MM.1S (cell line): ENCODE measurements around the gene EVI5.

Experiments
- DNase-seq: peaks from one replicate; pipeline ENCODE4 v3.0.0-alpha.2; 2015
- H2AFZ ChIP-seq: fragments of 300-600 bp; sonication (generic); 2 replicates; pipeline ENCODE4 v1.6.0; 2016; ENCODE audit warnings: antibody characterized with exemption, low read length
- H3F3A ChIP-seq: fragments of 300-600 bp; sonication (generic); 2 replicates; pipeline ENCODE4 v1.6.1; 2016; ENCODE audit warnings: mild to moderate bottlenecking, antibody characterized with exemption, low read length, moderate library complexity, mixed read lengths; ENCODE audit not compliant: insufficient read depth
- H3K27ac ChIP-seq: fragments of 300-600 bp; sonication (generic); 2 replicates; pipeline ENCODE4 v1.5.1; 2016; ENCODE audit warnings: mild to moderate bottlenecking, low read length
- H3K27me3 ChIP-seq: fragments of 300-600 bp; sonication (generic); replicated peaks from 2 replicates; pipeline ENCODE4 v1.6.0; 2016; ENCODE audit warnings: low read length; ENCODE audit not compliant: insufficient read depth
- H3K36me3 ChIP-seq: fragments of 300-600 bp; sonication (generic); replicated peaks from 2 replicates; pipeline ENCODE4 v1.6.1; 2016; ENCODE audit warnings: mild to moderate bottlenecking, low read length, mixed read lengths; ENCODE audit not compliant: insufficient read depth
- H3K4me1 ChIP-seq: fragments of 300-600 bp; sonication (generic); 2 replicates; pipeline ENCODE4 v1.6.1; 2016; ENCODE audit warnings: low read length, mixed read lengths
- H3K4me2 ChIP-seq: fragments of 300-600 bp; sonication (generic); 2 replicates; pipeline ENCODE4 v1.6.0; 2016; ENCODE audit warnings: low read depth, low read length
- H3K4me3 ChIP-seq: fragments of 300-600 bp; sonication (generic); 2 replicates; pipeline ENCODE4 v1.5.1; 2016; ENCODE audit warnings: low read length, mixed read lengths
- H3K79me2 ChIP-seq: fragments of 300-600 bp; sonication (generic); 2 replicates; pipeline ENCODE4 v1.6.1; 2016; ENCODE audit warnings: mixed run types, low read length, mixed read lengths
- H3K9ac ChIP-seq: fragments of 300-600 bp; sonication (generic); 2 replicates; pipeline ENCODE4 v1.6.1; 2016; ENCODE audit warnings: low read length, mixed read lengths
- H3K9me2 ChIP-seq: fragments of 300-600 bp; sonication (generic); replicated peaks from 2 replicates; pipeline ENCODE4 v1.6.1; 2016; ENCODE audit warnings: mild to moderate bottlenecking, low read length, mixed read lengths; ENCODE audit not compliant: insufficient read depth
- H3K9me3 ChIP-seq: fragments of 300-600 bp; sonication (generic); replicated peaks from 2 replicates; pipeline ENCODE4 v1.6.1; 2016; ENCODE audit warnings: mild to moderate bottlenecking, low read length, mixed read lengths; ENCODE audit not compliant: insufficient read depth
- H4K20me1 ChIP-seq: fragments of 300-600 bp; sonication (generic); 2 replicates; pipeline ENCODE4 v1.6.1; 2016; ENCODE audit warnings: mild to moderate bottlenecking, low read length, moderate library complexity, mixed read lengths; ENCODE audit not compliant: insufficient read depth
- EZH2 ChIP-seq: fragments of 300-600 bp; sonication (generic); optimal IDR thresholded peaks from 2 replicates; pipeline ENCODE3; 2017; ENCODE audit warnings: low read depth, mild to moderate bottlenecking, antibody characterized with exemption, low read length, mixed read lengths
- EZH2phosphoT487 ChIP-seq: fragments of 300-600 bp; sonication (generic); IDR thresholded peaks from 2 replicates; pipeline ENCODE4 v1.6.1; 2018; ENCODE audit warnings: antibody characterized with exemption, low read length
- TF ChIP-seq, protein P1 (sequence below): fragments of 300-600 bp; sonication (generic); IDR thresholded peaks from 2 replicates; pipeline ENCODE4 v1.5.1; 2016; ENCODE audit warnings: antibody characterized with exemption, low read length, mixed read lengths

Gene EVI5

DNA sequence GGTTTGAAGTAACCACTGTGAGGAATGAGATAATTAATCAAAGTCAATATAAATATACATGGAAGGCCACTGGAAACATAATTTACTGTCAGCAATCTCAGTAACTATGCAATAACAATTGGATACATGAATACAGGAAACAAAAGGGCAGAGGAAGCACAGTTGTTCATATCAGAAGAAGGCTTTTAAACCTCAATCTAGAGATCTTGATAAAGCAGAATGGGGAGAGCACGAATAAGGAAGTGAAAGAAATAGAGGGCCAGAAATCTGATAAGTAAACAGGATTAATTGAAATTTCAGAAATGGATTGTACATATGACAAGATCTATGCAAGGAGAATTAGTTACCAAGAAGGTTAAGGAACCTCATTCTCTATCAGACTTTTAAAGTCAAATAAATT is 93.0 kb downstream of the EVI5 start:
- Histone ChIP-seq H4K20me1 (no peaks in the 10 kb centered on the region), H3K9ac (no peak overlapping the region), H3K79me2 (no peaks in the 10 kb centered on the region), H2AFZ (no peak overlapping the region), H3K4me2 (no peak overlapping the region), H3F3A (no peaks in the 10 kb centered on the region), H3K4me3 (no peak overlapping the region), H3K36me3 (no peaks in the 10 kb centered on the region), H3K27ac (no peak overlapping the region), H3K27me3 (no peaks in the 10 kb centered on the region), H3K9me3 (no peaks in the 10 kb centered on the region), H3K4me1 (no peaks in the 10 kb centered on the region), H3K9me2 (no peaks in the 10 kb centered on the region)
- no peak for DNase-seq
- no peak for TF ChIP-seq EZH2
- TF ChIP-seq EZH2phosphoT487, result no peak
- TF ChIP-seq, protein P1, sequence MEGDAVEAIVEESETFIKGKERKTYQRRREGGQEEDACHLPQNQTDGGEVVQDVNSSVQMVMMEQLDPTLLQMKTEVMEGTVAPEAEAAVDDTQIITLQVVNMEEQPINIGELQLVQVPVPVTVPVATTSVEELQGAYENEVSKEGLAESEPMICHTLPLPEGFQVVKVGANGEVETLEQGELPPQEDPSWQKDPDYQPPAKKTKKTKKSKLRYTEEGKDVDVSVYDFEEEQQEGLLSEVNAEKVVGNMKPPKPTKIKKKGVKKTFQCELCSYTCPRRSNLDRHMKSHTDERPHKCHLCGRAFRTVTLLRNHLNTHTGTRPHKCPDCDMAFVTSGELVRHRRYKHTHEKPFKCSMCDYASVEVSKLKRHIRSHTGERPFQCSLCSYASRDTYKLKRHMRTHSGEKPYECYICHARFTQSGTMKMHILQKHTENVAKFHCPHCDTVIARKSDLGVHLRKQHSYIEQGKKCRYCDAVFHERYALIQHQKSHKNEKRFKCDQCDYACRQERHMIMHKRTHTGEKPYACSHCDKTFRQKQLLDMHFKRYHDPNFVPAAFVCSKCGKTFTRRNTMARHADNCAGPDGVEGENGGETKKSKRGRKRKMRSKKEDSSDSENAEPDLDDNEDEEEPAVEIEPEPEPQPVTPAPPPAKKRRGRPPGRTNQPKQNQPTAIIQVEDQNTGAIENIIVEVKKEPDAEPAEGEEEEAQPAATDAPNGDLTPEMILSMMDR, result no peak

DNA sequence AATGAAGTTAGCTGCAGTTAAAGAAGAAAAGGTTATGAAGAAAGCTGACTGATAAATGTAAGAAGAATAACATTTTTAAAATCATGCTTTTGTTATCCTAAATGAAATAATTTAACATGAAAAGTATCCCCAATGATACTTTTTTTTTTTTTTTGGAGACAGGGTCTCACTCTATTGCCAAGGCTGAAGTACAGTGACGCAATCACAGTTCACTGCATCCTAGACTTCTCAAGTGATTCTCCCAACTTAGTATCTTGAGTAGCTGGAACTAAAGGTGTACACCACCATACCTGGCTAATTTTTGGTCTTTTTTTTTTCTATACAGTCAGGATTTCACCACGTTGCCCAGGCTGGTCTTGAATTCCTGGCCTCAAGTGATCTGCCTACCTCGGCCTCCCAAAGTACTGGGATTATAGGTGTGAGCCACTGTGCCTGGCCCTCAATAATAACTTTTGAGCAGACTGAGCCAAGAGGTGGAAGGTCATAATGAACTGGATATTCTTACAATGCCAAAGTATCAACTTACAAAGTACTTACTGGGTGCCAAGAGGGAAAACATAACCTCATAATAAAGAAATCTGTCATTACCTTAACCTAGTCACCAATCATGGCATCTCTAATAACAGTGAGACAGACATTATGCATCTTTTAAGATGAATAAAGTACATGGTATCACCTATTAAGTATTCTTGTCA is 94.5 kb downstream of the EVI5 start:
- no peaks in the 10 kb centered on the region for H3K79me2 ChIP-seq
- H3K9me2 ChIP-seq, result no peaks in the 10 kb centered on the region
- H3K27me3 ChIP-seq, result no peaks in the 10 kb centered on the region
- no peak for DNase-seq
- no peak overlapping the region for H3K9ac ChIP-seq
- no peak overlapping the region for H3K27ac ChIP-seq
- no peaks in the 10 kb centered on the region for H3K4me1 ChIP-seq
- TF ChIP-seq, protein P1, result no peak
- TF ChIP-seq EZH2 (no peak), EZH2phosphoT487 (no peak)
- H3F3A ChIP-seq, result no peaks in the 10 kb centered on the region
- H3K4me2 ChIP-seq, result no peak overlapping the region
- no peaks in the 10 kb centered on the region for H3K36me3 ChIP-seq
- H3K9me3 ChIP-seq, result no peaks in the 10 kb centered on the region
- no peaks in the 10 kb centered on the region for H4K20me1 ChIP-seq
- H3K4me3 ChIP-seq, result no peak overlapping the region
- H2AFZ ChIP-seq, result no peak overlapping the region

DNA sequence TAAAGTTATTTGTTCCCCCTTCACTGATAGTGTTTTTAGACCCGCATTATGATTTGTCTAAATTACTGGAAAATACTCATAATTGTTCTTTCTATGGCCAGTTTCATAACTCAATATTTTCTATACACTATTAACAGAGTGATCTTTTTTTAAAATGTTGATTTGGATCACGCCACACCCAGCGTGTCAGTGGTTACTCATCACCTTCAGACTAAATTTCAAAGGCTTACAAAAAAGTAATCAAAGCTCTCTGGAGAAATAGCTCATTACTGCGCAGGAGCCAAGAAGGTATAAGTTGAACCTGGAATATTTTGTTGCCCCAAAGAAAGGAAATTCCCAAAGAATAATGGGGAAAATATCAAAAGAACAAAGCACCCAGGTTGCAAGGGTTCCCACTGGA is 104.9 kb downstream of the EVI5 start:
- Histone ChIP-seq H3K27ac (no peak overlapping the region), H2AFZ (no peak overlapping the region), H3K9me2 (no peaks in the 10 kb centered on the region), H3F3A (no peaks in the 10 kb centered on the region), H3K4me2 (no peak overlapping the region), H3K36me3 (no peaks in the 10 kb centered on the region), H3K9ac (no peak overlapping the region), H3K4me1 (no peaks in the 10 kb centered on the region), H3K4me3 (no peak overlapping the region), H3K27me3 (no peaks in the 10 kb centered on the region), H3K79me2 (no peaks in the 10 kb centered on the region), H4K20me1 (no peaks in the 10 kb centered on the region), H3K9me3 (no peaks in the 10 kb centered on the region)
- TF ChIP-seq EZH2 (no peak), EZH2phosphoT487 (no peak)
- TF ChIP-seq, protein P1, result no peak
- DNase-seq, result no peak
